NCI-H526 (cell line): ENCODE data around the gene CPEB3.
"Not testable (repeated sequence)": the region's sequence is repeated elsewhere in the genome, so short reads cannot be mapped to it uniquely, and the experiment has no call there.

Source experiments
- DNase-seq, 2 experiments: peaks; one replicate each; lab custom pipeline; 2025; lab: John Stamatoyannopoulos, UW

The CPEB3 gene

DNA sequence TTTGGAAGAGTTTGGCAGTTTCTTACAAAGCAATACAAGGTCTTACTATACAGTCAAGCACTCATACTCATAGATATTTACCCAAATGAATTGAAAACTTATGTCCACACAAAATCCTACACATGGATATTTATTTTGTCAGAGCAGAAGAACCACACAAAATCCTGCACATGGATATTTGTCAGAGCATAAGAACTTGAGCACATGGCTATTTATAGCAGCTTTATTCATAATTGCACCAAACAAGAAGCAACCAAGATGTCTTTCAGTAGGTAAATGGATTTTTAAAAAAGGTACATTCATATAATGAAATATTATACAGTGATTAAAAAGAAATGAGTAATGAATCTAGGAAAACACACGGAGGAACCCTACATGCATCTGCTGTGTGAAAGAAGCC lies 251.9 kb downstream of the CPEB3 start:
- no peak for DNase-seq

DNA sequence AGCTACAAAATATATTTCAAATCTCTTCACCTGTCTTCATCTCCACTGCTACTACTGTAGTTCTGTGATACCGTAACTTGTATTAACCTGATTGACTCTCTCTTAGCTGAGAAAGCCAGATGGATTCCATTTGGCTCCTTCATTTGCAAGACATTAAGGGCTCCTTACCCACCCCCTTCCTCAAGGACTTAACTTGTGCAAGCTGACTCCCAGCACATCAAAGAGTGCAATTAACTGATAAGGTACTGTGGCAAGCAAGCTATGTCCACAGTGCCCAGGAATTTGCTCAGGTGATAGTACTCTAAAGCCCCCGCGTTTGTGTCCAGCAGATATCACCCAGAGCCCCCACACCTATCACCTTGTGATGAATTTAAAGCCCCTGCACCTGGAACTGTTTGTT lies 257.8 kb downstream of the CPEB3 start:
- DNase-seq = not testable (repeated sequence)

DNA sequence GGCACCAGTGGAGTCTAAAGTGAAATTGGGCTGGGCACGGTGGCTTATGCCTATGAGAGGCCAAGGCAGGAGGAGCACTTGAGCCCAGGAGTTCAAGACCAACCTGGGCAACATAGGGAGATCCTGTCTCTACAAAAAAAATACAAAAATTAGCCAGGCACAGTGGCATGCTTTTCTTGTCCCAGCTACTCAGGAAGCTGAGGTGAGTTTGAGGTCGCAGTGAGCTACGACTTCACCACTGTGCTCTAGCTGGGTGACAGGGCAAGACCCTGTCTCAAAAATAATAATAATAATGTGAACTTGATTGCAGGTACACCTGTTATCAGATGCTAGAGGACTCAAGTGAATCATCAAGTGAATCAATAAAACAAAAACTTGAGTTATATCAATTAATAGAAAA lies 259.3 kb downstream of the CPEB3 start:
- DNase-seq = no peak

DNA sequence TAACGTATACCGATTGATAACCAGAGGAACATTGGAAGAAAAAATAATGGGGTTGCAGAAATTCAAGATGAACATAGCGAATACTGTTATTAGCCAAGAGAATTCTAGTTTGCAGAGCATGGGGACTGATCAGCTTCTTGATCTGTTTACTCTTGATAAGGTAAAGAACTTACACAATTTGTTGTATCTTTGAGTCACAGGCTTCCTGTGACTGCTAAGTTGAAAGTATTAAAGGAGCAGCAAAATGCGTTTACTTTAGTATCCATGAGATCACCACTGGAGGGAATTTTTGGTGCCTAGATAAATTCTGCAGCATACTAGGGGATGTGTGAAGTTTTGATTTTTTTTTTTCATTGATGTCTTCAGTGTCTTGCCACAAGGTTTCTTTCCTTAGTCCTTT lies 263.7 kb downstream of the CPEB3 start:
- DNase-seq = no peak

DNA sequence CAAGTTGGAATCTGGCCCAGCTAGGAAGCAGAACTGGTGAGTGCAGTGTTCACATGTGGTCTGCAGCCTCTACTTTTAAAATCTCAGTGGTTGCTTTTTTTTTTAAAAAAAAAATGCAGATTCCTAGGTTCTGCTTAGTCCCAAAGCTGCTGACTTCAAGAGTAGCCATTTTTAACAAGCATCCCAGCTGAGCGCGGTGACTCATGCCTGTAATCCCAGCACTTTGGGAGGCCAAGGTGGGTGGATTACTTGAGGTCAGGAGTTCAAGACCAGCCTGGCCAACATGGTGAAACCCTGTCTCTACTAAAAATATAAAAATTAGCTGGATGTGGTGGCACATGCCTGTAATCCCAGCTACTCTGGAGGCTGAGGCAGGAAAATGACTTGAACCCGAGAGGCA lies 265.5 kb downstream of the CPEB3 start:
- DNase-seq = not testable (repeated sequence)

DNA sequence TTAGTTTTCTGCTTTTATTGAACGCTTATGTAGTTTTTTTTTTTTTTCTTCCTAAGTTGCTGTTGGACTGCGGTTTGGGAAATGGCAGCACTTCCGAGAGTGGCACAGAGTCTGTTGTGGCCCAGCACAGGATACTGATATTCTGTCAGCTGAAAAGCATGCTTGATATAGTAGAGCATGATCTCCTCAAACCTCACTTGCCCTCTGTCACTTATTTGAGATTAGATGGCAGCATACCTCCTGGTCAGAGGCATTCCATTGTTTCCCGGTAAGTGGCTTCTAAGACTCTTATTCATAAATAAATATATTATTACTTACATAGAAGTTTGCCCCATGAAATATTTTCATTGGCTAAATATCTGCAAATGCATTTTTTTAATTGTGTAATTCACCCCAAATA lies 266.2 kb downstream of the CPEB3 start:
- DNase-seq = no peak

DNA sequence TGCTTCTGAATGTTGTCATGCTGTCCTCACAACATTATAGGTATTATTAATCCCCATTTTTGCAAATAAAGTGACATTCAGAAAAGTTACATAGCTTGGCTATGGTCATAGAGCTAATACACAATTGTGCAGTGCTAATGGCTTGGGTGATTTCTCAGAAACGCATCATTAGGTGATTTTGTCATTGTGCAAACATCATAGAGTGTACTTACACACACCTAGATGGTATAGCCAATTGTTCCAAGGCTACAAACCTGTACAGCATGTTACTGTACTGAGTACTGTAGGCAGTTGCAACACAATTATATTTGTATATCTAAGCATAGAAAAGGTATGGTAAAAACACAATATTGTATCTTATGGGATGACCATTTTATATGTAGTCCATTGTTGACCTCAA lies 276.3 kb downstream of the CPEB3 start:
- DNase-seq = no peak

DNA sequence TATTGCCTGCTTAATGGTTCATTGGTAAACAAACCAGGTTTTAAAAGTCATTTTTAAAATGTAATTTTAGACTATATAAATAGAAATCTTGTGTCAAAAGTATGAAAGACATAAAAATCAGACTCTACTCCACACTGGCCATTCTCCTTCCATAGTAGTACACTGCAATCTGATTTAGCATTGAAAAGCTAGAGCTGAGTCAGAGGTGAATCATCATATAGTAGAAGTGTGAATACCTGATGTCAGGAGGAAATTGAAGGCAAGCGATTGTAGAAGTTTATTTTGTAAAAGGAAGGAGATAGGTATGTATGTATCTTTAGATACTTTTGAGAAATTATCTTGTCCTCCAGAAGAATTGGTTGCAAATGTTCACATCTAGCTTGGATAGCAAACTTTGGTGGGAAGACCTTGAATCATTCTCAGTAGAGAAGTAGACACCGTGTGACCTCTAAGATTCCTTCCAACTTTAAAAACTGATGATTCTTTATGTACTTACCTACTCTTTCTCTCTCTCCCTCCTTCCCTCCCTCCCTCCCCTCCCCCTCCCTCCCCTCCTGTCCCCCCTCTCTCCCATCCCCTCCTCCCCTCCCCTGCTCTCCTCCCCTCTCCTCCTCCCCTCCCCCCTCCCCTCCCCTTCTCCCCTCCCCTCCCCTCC lies 279.2 kb downstream of the CPEB3 start:
- no peak for DNase-seq

DNA sequence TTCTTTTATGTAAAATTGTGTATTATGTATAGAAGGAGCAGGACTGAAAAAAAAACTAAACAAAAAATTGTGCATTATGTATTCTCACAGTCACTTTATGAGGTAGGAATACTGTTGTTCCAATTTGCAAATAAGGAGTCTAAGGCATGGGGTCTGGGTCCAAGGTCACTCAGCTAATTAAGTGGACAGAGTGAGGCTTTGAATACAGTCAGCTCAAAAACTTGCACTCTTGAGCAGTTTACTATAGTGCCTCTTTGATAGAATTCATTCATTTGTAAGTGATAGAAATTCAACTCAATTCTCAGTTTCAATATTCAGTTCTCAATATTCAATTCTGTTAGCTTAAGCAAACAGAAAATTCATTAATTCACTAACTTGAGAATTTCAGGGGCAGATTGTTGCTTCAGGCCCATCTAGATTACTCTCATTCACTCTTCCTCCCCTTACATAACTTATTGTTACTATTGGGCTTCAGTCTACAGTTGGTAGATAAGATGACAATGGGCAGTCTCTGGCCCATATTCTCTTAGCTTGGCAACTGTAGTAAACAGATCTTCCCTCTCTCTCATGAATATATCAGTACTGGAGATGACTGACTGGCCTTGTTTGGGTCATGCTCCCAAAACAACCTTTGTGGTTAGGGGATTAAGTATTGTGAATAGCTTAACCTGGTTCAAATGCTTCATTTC lies 280.7 kb downstream of the CPEB3 start:
- DNase-seq = no peak

DNA sequence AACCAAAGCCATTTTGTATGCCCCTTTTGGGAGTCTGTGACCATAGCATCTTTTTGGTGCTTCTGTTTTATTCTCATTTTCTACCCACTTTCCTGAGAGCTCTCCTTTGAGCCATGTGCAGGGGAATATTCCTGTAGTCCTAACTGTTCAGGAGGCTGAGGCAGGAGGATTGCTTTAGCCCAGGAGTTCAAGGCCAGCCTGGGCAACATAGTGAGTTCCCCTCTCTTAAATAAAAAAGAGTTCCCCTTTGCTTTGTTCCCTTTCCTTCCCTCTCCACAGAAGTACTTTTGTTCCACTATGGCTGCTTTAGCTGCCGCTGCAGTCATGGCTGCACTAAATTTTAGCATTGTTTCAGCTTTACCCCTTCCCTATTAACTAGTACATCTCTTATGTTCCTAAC lies 281.4 kb downstream of the CPEB3 start:
- no peak for DNase-seq

DNA sequence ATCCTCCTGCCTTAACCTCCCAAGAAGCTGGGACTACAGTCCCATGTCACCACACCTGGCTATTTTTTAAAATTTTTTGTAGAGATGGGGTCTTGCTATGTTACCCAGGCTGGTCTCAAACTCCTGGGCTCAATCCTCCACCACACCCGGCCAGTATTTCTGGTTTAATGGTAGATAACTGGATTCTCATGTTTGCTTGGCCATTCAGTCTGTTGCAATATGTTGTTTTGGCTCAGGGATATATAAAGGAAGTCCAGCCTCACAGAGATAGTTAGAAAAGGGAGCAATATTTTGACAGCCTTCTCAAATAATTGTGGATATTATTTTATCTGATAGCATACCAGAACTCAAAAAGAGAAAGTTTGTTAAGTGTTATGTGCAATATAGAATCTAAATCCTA lies 284.9 kb downstream of the CPEB3 start:
- DNase-seq = no peak

DNA sequence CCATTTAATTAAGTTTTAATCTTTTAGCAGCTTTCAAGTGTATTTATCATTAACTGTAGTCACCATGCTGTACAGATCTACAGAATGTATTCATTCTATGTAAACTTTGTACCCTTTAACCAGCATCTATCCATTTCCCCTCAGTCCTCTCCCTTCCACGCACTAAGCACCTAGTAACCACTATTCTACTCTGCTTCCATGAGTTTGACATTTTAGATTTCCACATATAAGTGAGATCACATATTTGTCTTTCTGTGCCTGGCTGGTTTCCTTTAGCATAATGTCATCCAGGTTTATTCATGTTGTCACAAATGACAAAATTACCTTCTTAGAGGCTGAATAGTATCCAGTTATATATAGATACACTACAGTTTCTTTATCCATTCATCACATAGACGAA lies 287.6 kb downstream of the CPEB3 start:
- DNase-seq = no peak

DNA sequence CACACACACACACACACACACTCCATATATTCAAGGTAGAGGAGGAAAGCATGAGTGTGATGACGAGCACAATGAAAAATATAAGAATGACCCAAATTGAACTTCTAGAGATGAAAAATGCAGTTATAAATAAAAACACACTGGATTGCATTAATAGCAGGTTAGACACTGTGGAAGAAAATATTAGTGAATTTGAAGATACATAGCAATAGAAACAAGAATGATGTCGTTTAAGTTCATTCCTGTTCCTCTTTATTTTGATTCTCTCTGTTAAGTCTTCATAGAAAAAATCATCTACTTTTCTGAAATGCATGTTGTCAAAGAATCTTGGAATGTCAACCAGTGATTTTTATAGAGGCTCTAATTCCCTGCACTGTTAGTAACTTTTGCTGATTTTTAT lies 288.9 kb downstream of the CPEB3 start:
- no peak for DNase-seq

DNA sequence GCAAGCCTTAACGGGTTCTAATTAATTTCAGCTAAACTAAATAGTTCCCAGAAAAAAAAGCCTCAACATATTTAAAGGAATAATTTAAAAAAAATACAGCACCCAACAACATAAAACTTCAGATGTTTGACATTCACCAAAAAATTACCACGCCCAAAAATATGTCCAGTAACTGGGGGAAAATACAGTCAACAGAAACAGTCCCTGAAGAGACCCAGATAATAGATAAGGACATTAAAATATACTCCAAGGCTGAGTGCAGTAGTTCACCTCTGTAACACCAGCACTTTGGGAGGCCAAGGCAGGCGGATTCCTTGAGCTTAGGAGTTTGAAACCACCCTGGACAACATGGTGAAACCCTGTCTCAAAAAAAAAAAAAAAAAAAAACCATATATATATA lies 289.3 kb downstream of the CPEB3 start:
- no peak for DNase-seq
